ENCODE measurements around the gene ANKRD34A. TPM values are rescaled to one million over a fixed set of nuclear protein-coding genes. Genes with fewer than 3 reads are reported as not detected.

ANKRD34A gene
- total RNA-seq, 1 experiment from 2014 or later, result 0.77 TPM

- CTCF ChIA-PET, result no interaction called here
- no TSS peak for BruUV-seq (replicated peaks)
Measured at GRCh38 chr1:145983960-145984830, 19.8 kb upstream of the ANKRD34A start.

GRCh38 chr1:145983206-145983675, 18.9 kb upstream of the ANKRD34A start:
- Mint-ChIP-seq H3K27me3 (ENCODE audit: insufficient read depth, unreplicated experiment) (no peaks in the 10 kb centered on the region), H3K36me3 (ENCODE audit: insufficient read depth, unreplicated experiment) (no peaks in the 10 kb centered on the region), H3K27ac (ENCODE audit: unreplicated experiment) (no peak overlapping the region), H3K9me3 (ENCODE audit: unreplicated experiment) (no peaks in the 10 kb centered on the region), H3K4me3 (ENCODE audit: unreplicated experiment) (no peak overlapping the region), H3K4me1 (ENCODE audit: low read depth, unreplicated experiment) (peaks cover 14% of the 10 kb centered on the region)
- intact Hi-C loops (cut with micrococcal nuclease; ENCODE audit: unreplicated experiment), result no loop called here
- BruUV-seq (replicated peaks), result no TSS peak
- CTCF ChIA-PET, result no interaction called here
- Histone ChIP-seq H3K27me3 (replicated peaks; ENCODE audit: control insufficient read depth, insufficient read depth, low read length) (no peaks in the 10 kb centered on the region), H3K36me3 (ENCODE audit: control insufficient read depth, insufficient read depth, low read length) (no peaks in the 10 kb centered on the region), H3K4me3 (ENCODE audit: low read depth, low read length) (no peak overlapping the region), H3K9me3 (no peaks in the 10 kb centered on the region), H3K4me1 (peaks cover 38% of the 10 kb centered on the region)
- TF ChIP-seq, protein P1, sequence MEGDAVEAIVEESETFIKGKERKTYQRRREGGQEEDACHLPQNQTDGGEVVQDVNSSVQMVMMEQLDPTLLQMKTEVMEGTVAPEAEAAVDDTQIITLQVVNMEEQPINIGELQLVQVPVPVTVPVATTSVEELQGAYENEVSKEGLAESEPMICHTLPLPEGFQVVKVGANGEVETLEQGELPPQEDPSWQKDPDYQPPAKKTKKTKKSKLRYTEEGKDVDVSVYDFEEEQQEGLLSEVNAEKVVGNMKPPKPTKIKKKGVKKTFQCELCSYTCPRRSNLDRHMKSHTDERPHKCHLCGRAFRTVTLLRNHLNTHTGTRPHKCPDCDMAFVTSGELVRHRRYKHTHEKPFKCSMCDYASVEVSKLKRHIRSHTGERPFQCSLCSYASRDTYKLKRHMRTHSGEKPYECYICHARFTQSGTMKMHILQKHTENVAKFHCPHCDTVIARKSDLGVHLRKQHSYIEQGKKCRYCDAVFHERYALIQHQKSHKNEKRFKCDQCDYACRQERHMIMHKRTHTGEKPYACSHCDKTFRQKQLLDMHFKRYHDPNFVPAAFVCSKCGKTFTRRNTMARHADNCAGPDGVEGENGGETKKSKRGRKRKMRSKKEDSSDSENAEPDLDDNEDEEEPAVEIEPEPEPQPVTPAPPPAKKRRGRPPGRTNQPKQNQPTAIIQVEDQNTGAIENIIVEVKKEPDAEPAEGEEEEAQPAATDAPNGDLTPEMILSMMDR (IDR thresholded peaks at IDR 0.05; ENCODE audit: insufficient read depth in 1 of 2, low read depth in 1 of 2, low read length in 1 of 2, severe bottlenecking in 1 of 2, unreplicated experiment in 1 of 2), result no peak
- no peak for DNase-seq
- POLR2A ChIA-PET, result no interaction called here

More at GRCh38 chr1:145983960-145984830, 19.8 kb upstream of the ANKRD34A start:
- Mint-ChIP-seq H3K4me1 (ENCODE audit: low read depth, unreplicated experiment) (peaks cover 14% of the 10 kb centered on the region), H3K9me3 (ENCODE audit: unreplicated experiment) (no peaks in the 10 kb centered on the region), H3K27me3 (ENCODE audit: insufficient read depth, unreplicated experiment) (no peaks in the 10 kb centered on the region), H3K27ac (ENCODE audit: unreplicated experiment) (no peak overlapping the region), H3K36me3 (ENCODE audit: insufficient read depth, unreplicated experiment) (no peaks in the 10 kb centered on the region), H3K4me3 (ENCODE audit: unreplicated experiment) (no peak overlapping the region)
- Histone ChIP-seq H3K9me3 (no peaks in the 10 kb centered on the region), H3K36me3 (ENCODE audit: control insufficient read depth, insufficient read depth, low read length) (no peaks in the 10 kb centered on the region), H3K4me3 (ENCODE audit: low read depth, low read length) (no peak overlapping the region), H3K4me1 (peaks cover 29% of the 10 kb centered on the region), H3K27me3 (replicated peaks; ENCODE audit: control insufficient read depth, insufficient read depth, low read length) (no peaks in the 10 kb centered on the region)
- TF ChIP-seq, protein P1 (IDR thresholded peaks at IDR 0.05; ENCODE audit: insufficient read depth in 1 of 2, low read depth in 1 of 2, low read length in 1 of 2, severe bottlenecking in 1 of 2, unreplicated experiment in 1 of 2), result no peak
- POLR2A ChIA-PET, result no interaction called here
- DNase-seq, result no peak
- intact Hi-C loops (cut with micrococcal nuclease; ENCODE audit: unreplicated experiment), result no loop called here

DNA sequence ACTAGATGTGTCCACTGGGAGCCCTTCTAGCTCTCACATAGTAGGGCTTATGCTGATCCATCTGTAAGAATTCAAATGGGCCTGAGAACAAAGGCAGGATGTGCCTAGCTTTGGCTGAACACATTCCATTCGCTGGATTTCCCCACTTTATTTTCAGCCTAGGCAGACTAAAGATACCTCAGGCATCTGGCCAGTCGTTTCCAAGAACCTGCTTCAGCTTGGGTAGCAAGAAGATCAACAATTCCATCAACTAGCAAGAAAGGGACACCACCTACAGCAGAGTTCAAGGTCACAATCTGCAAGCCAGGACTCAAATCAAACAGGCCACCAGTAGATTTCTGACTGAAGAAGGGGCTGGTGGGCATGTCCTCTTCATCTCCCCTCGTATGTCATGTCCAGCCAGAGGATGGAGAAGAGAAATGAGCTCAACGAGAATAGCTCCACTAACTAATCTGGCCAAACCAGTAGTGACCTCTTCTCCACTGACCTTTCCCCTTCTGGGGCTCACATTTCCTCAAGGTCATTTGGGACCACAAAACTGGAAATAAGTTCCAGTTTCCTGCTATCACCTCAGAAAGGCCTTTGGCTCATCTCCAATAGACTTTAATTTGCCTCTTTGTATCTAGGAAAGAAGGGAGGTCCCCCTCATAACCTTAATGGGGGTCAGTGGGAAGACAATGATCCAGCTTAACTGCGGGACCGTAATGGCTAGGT, 17.8 kb upstream of the ANKRD34A start:
- no peaks in the 10 kb centered on the region for H3K9me3 ChIP-seq
- H3K4me3 Mint-ChIP-seq (ENCODE audit: unreplicated experiment), result no peak overlapping the region
- intact Hi-C loops (cut with micrococcal nuclease; ENCODE audit: unreplicated experiment), result no loop called here
- H3K4me1 Mint-ChIP-seq (ENCODE audit: low read depth, unreplicated experiment), result peaks cover 14% of the 10 kb centered on the region
- ChIA-PET POLR2A (interaction anchor here (0.6 kb wide), 1 partner anchor 70 kb away, joined by 3 read pairs; no protein-coding TSS in a partner anchor), CTCF (no interaction called here)
- no peaks in the 10 kb centered on the region for H3K9me3 Mint-ChIP-seq (ENCODE audit: unreplicated experiment)
- H3K4me3 ChIP-seq (ENCODE audit: low read depth, low read length), result no peak overlapping the region
- no peaks in the 10 kb centered on the region for H3K27me3 ChIP-seq (replicated peaks; ENCODE audit: control insufficient read depth, insufficient read depth, low read length)
- DNase-seq, result no peak
- no TSS peak for BruUV-seq (replicated peaks)
- H3K36me3 Mint-ChIP-seq (ENCODE audit: insufficient read depth, unreplicated experiment), result no peaks in the 10 kb centered on the region
- TF ChIP-seq, protein P1 (IDR thresholded peaks at IDR 0.05; ENCODE audit: insufficient read depth in 1 of 2, low read depth in 1 of 2, low read length in 1 of 2, severe bottlenecking in 1 of 2, unreplicated experiment in 1 of 2), result no peak
- no peak overlapping the region for H3K27ac Mint-ChIP-seq (ENCODE audit: unreplicated experiment)
- H3K36me3 ChIP-seq (ENCODE audit: control insufficient read depth, insufficient read depth, low read length), result no peaks in the 10 kb centered on the region
- no peaks in the 10 kb centered on the region for H3K27me3 Mint-ChIP-seq (ENCODE audit: insufficient read depth, unreplicated experiment)
- peaks cover 46% of the 10 kb centered on the region for H3K4me1 ChIP-seq

All from Caco-2 (cell line).